K562 (cell line): Measurements from ENCODE around the gene FBXW7. TPM values are rescaled to one million over a fixed set of nuclear protein-coding genes. Genes with fewer than 3 reads are reported as not detected.

Experiments
- ATAC-seq: fragments of 200-7000 bp; cut with Tn5 transposase; 3 replicates; pipeline ENCODE4 v1.9.1; 2020; ENCODE audit warnings: moderate library complexity
- BruUV-seq: library from RNA; stranded (reverse); fragments of 400-500 nt; replicated peaks from 2 replicates; lab custom pipeline; 2021; lab: Mats Ljungman, UMichigan
- CTCF ChIA-PET: fragments of 300-600 bp; formaldehyde crosslinking; extraction: SDS; loops from one replicate; lab custom pipeline; 2021; ENCODE audit warnings: low intra/inter-chr PET ratio; lab: Yijun Ruan, JAX
- POLR2A ChIA-PET: fragments of 300-600, 350-650 bp; sonication (Branson Sonifier 250); formaldehyde crosslinking; extraction: SDS; loops from one replicate; lab custom pipeline; 2021; ENCODE audit warnings: antibody characterized with exemption, inconsistent platforms; lab: Yijun Ruan, JAX
- DNase-seq, 4 experiments: peaks; one replicate each; pipeline versions ENCODE4 v3.0.0 to v3.0.0-alpha.2; 2011 to 2018; ENCODE audit warnings: low spot score in 3 of 4, mixed read lengths in 3 of 4; ENCODE audit errors: extremely low read depth in 1 of 4
- FAIRE-seq: peaks from 2 replicates; lab custom pipeline; 2011; peaks lifted over from hg19 to GRCh38; lab: Jason Lieb, UNC
- H2AFZ ChIP-seq: 2 replicates; pipeline ENCODE4 v1.6.0; 2011; ENCODE audit warnings: low read depth, low read length, control low read depth, inconsistent platforms
- H3K27ac ChIP-seq: fragments of 200-600 bp; 3 replicates; pipeline ENCODE4 v1.8.0; 2011; ENCODE audit warnings: low read depth, mild to moderate bottlenecking, control low read depth, inconsistent platforms, low read length, moderate library complexity, mixed read lengths; ENCODE audit errors: extremely low read depth
- H3K27me3 ChIP-seq, 2 experiments: fragments of 300-600 bp in 1 of 2; 2 replicates in 1 of 2; 3 replicates in 1 of 2; pipeline versions ENCODE4 v1.6.0 to v1.8.0; 2011; ENCODE audit warnings: inconsistent platforms in 2 of 2, low read length in 2 of 2, mild to moderate bottlenecking in 1 of 2, mixed read lengths in 1 of 2, moderate library complexity in 1 of 2; ENCODE audit not compliant: control insufficient read depth in 2 of 2, insufficient read depth in 2 of 2
- H3K36me3 ChIP-seq: fragments of 300-600 bp; 3 replicates; pipeline ENCODE4 v1.8.0; 2011; ENCODE audit warnings: mild to moderate bottlenecking, low read length, inconsistent platforms; ENCODE audit not compliant: control insufficient read depth, insufficient read depth
- H3K4me1 ChIP-seq, 2 experiments: fragments of 200-600 bp in 1 of 2; replicated peaks in 1 of 2; 2 replicates in 1 of 2; 3 replicates in 1 of 2; pipeline versions ENCODE4 v1.5.1 to v1.8.0; 2011; ENCODE audit warnings: inconsistent platforms in 2 of 2, low read length in 2 of 2, mild to moderate bottlenecking in 1 of 2, mixed read lengths in 1 of 2, moderate library complexity in 1 of 2; ENCODE audit not compliant: control insufficient read depth in 2 of 2, insufficient read depth in 2 of 2
- H3K4me2 ChIP-seq: 2 replicates; pipeline ENCODE4 v1.6.1; 2011; ENCODE audit warnings: low read length, control low read depth, inconsistent platforms, mixed read lengths; ENCODE audit not compliant: insufficient read depth
- H3K4me3 ChIP-seq: fragments of 200-600 bp; sonication (generic), shearing (Covaris generic); 2 replicates; pipeline ENCODE4 v1.5.1; 2016; ENCODE audit warnings: control low read depth, inconsistent platforms
- H3K79me2 ChIP-seq: fragments of 200-600 bp; 3 replicates; pipeline ENCODE4 v1.8.0; 2011; ENCODE audit warnings: low read length, inconsistent platforms; ENCODE audit not compliant: control insufficient read depth, insufficient read depth
- H3K9ac ChIP-seq, 2 experiments: 2 replicates each; pipeline versions ENCODE4 v1.6.0 to v1.6.1; 2011; ENCODE audit warnings: low read depth in 2 of 2, low read length in 2 of 2, control low read depth in 1 of 2, inconsistent platforms in 1 of 2, mild to moderate bottlenecking in 1 of 2, mixed read lengths in 1 of 2; ENCODE audit not compliant: insufficient read depth in 1 of 2
- H3K9me1 ChIP-seq: one replicate; pipeline ENCODE4 v1.6.0; 2011; ENCODE audit warnings: inconsistent platforms, mild to moderate bottlenecking, low read length, moderate library complexity; ENCODE audit not compliant: control insufficient read depth, insufficient read depth
- H3K9me3 ChIP-seq: replicated peaks from 2 replicates; pipeline ENCODE4 v1.5.1; 2011; ENCODE audit warnings: low read depth, low read length, inconsistent platforms; ENCODE audit not compliant: control insufficient read depth, insufficient read depth
- H4K20me1 ChIP-seq: replicated peaks from 2 replicates; pipeline ENCODE4 v1.6.1; 2011; ENCODE audit warnings: low read length, inconsistent platforms, mixed read lengths; ENCODE audit not compliant: control insufficient read depth, insufficient read depth
- ARNT ChIP-seq, 2 experiments: fragments of 450-650 bp; IDR thresholded peaks; 2 replicates each; pipeline ENCODE4 v1.6.1; 2016; ENCODE audit warnings: mild to moderate bottlenecking in 1 of 2
- BACH1 ChIP-seq: fragments of 200-800 bp; sonication (Bioruptor generic); IDR thresholded peaks from 2 replicates; pipeline ENCODE4 v1.6.1; 2016; ENCODE audit warnings: missing genetic modification characterization, missing compliant biosample characterization
- CEBPG ChIP-seq, 3 experiments: fragments of 200-800 bp in 1 of 3; sonication (Bioruptor generic) in 1 of 3; sonication (generic) in 1 of 3; formaldehyde crosslinking in 1 of 3; IDR thresholded peaks in 2 of 3; conservative IDR thresholded peaks in 1 of 3; 2 replicates each; pipeline versions ENCODE4 v1.6.1 to v1.8.0; 2016 to 2022; ENCODE audit warnings: missing compliant biosample characterization in 2 of 3, missing genetic modification characterization in 2 of 3, mild to moderate bottlenecking in 1 of 3, missing genetic modification reagents in 1 of 3
- CREB3L1 ChIP-seq: fragments of 450-650 bp; IDR thresholded peaks from 2 replicates; pipeline ENCODE4 v1.6.1; 2014; ENCODE audit warnings: low read depth, mild to moderate bottlenecking, moderate library complexity, borderline replicate concordance
- HCFC1 ChIP-seq: IDR thresholded peaks from 2 replicates; pipeline ENCODE4 v1.6.1; 2012; ENCODE audit warnings: low read depth, low read length, improper control_type of control experiment
- MAFK ChIP-seq: IDR thresholded peaks from 2 replicates; pipeline ENCODE4 v1.6.1; 2011; ENCODE audit warnings: low read length, improper control_type of control experiment
- SMC3 ChIP-seq: conservative IDR thresholded peaks from 2 replicates; pipeline ENCODE4 v1.6.1; 2011; ENCODE audit warnings: low read depth, low read length, improper control_type of control experiment; ENCODE audit not compliant: insufficient read depth
- ZNF668 ChIP-seq: fragments of 250-450 bp; sonication (Bioruptor Pico); IDR thresholded peaks from 2 replicates; pipeline ENCODE4 v1.8.0; 2022; ENCODE audit warnings: mild to moderate bottlenecking, inconsistent platforms
- WGBS: fragments of 100-300 bp; shearing (Covaris generic); methylation state at CpG from one replicate; pipeline ENCODE4 v1.1.6; 2016; ENCODE audit warnings: low coverage, mixed read lengths; ENCODE audit not compliant: insufficient coverage; ENCODE audit errors: missing lambda C conversion rate; 5-methylcytosine and 5-hydroxymethylcytosine counted together
- in situ Hi-C: fragments of 300-500 bp; cut with MboI; formaldehyde crosslinking; loops from 4 replicates; pipeline ENCODE4 v1.15.0; 2018; ENCODE audit warnings: inconsistent platforms, mixed read lengths
- intact Hi-C: fragments of 100-400 bp; cut with micrococcal nuclease; formaldehyde crosslinking; loops from 2 replicates; pipeline ENCODE4 v1.14.2; 2022
- polyA plus RNA-seq, 8 experiments: library from polyadenylated mRNA; depleted of rRNA in 4 of 8; stranded (reverse) in 5 of 8; unstranded in 3 of 8; fragments of >200 nt; fragmentation: Nextera tagmentation in 2 of 8; fragmentation: Illumina TruSeq in 1 of 8; extraction: Ambion mirVana in 2 of 8; extraction: Trizol in 1 of 8; gene quantifications; 2 replicates each; pipeline versions ENCODE4 v1.2.1 to v1.2.3, GENCODE V29; 2011 to 2014; ENCODE audit warnings: inconsistent platforms in 1 of 8, missing spikeins in 1 of 8
- total RNA-seq, 7 experiments: library from RNA; depleted of rRNA in 6 of 7; stranded (reverse); fragments of >200 nt in 6 of 7; fragmentation: Illumina TruSeq in 2 of 7; extraction: Trizol in 2 of 7; gene quantifications; 2 replicates each; pipeline versions ENCODE4 v1.2.1 to v1.2.3, GENCODE V29; 2011 to 2021; ENCODE audit warnings: low replicate concordance in 1 of 7

FBXW7 gene
- total and polyA plus RNA-seq, 9 of the 15 experiments (the other 6 are each of a cell fraction or from before 2014, with no cell fraction given), result 6.8 to 44.2 (median 16.4) TPM

- H3K9me3 ChIP-seq, result no peaks in the 10 kb centered on the region
- intact Hi-C loops, result no loop called here
- TF ChIP-seq CREB3L1, result no peak
- no peak for TF ChIP-seq BACH1 (tag)
- no peak for TF ChIP-seq MAFK
- no peaks in the 10 kb centered on the region for H3K36me3 ChIP-seq
- BruUV-seq, result no TSS peak
- 92% methylated on average over 2 of the region's 2 CpGs for WGBS
- no peaks in the 10 kb centered on the region for H4K20me1 ChIP-seq
- H3K79me2 ChIP-seq, result no peaks in the 10 kb centered on the region
- ATAC-seq, result no peak
- H3K9ac ChIP-seq, result no peak overlapping the region
- no peak overlapping the region for H3K4me2 ChIP-seq
- no peak for DNase-seq
- H3K4me3 ChIP-seq, result no peak overlapping the region
- no peaks in the 10 kb centered on the region for H3K4me1 ChIP-seq
- no peak for FAIRE-seq
- no peaks in the 10 kb centered on the region for H3K9me1 ChIP-seq
- ChIA-PET POLR2A (no interaction called here), CTCF (no interaction called here)
- no peak overlapping the region for H2AFZ ChIP-seq
- in situ Hi-C loops, result no loop called here
- H3K27ac ChIP-seq, result no peak overlapping the region
- H3K27me3 ChIP-seq, result no peaks in the 10 kb centered on the region
These were observed 155.0 kb downstream of the FBXW7 start for GRCh38 chr4:152380919-152381318.

GRCh38 chr4:152380185-152380584 is 155.7 kb downstream of the FBXW7 start:
- intact Hi-C loops (no loop called here), in situ Hi-C loops (no loop called here)
- WGBS, result 99% methylated on average over 3 of the region's 3 CpGs
- Histone ChIP-seq H3K27me3 (no peaks in the 10 kb centered on the region), H3K36me3 (no peaks in the 10 kb centered on the region), H3K4me3 (no peak overlapping the region), H4K20me1 (no peaks in the 10 kb centered on the region), H3K4me1 (no peaks in the 10 kb centered on the region), H3K27ac (no peak overlapping the region), H3K79me2 (no peaks in the 10 kb centered on the region), H3K9me1 (no peaks in the 10 kb centered on the region), H3K9me3 (no peaks in the 10 kb centered on the region), H3K9ac (no peak overlapping the region), H3K4me2 (no peak overlapping the region), H2AFZ (no peak overlapping the region)
- BruUV-seq, result no TSS peak
- ATAC-seq (no peak), FAIRE-seq (no peak), DNase-seq (no peak)
- CTCF ChIA-PET, result no interaction called here
- TF ChIP-seq HCFC1 (no peak), SMC3 (no peak), CEBPG (CRISPR knock-in tag; IDR thresholded peaks at IDR 0.05) (no peak), CEBPG (tag; conservative IDR thresholded peaks at IDR 0.05 in 1 of 2, IDR thresholded peaks at IDR 0.05 in 1 of 2) (peak; percentile 27 to 70; a peak in 2 of 4 replicates), ZNF668 (CRISPR knock-in tag) (no peak), ARNT (IDR thresholded peaks at IDR 0.05) (no peak)
- POLR2A ChIA-PET, result no interaction called here
